ENCODE results near the gene TTC19. TPM values are rescaled to one million over a fixed set of nuclear protein-coding genes. Genes with fewer than 3 reads are reported as not detected.

TTC19 gene
- total RNA-seq, 1 donor from 2014 or later, result 21.9 TPM

- no peak for FAIRE-seq
- DNase-seq (ENCODE audit: low read depth), result no peak
- peaks cover 56% of the 10 kb centered on the region for H3K79me2 ChIP-seq (ENCODE audit: insufficient read depth, low read length)
- H3K36me3 Mint-ChIP-seq (ENCODE audit: low read depth, unreplicated experiment), result no peaks in the 10 kb centered on the region
- no peaks in the 10 kb centered on the region for H3K9me3 ChIP-seq (ENCODE audit: insufficient read depth, low read depth, low read length)
- no peaks in the 10 kb centered on the region for H3K36me3 ChIP-seq (ENCODE audit: insufficient read depth, low read length)
- peaks cover 11% of the 10 kb centered on the region for H4K20me1 ChIP-seq (ENCODE audit: insufficient read depth, low read length)
- peaks cover 5% of the 10 kb centered on the region for H3K27me3 Mint-ChIP-seq (ENCODE audit: low read depth, unreplicated experiment)
- no peak overlapping the region for H3K4me3 Mint-ChIP-seq (ENCODE audit: unreplicated experiment)
- no peak for TF ChIP-seq EZH2 (IDR thresholded peaks at IDR 0.05; ENCODE audit: insufficient read depth, low read length)
- TF ChIP-seq CTCF (IDR thresholded peaks at IDR 0.05; ENCODE audit: insufficient read depth, low read depth, low read length), result no peak
- H3K27me3 ChIP-seq (ENCODE audit: insufficient read depth, low read length), result no peaks in the 10 kb centered on the region
- peak overlapping the region; percentile 9 for H3K4me2 ChIP-seq (ENCODE audit: low read length)
- no peak overlapping the region for H2AFZ ChIP-seq (ENCODE audit: low read depth, low read length)
- H3K9ac ChIP-seq (ENCODE audit: low read length), result no peak overlapping the region
- H3K4me1 Mint-ChIP-seq (ENCODE audit: low read depth, unreplicated experiment), result peaks cover 22% of the 10 kb centered on the region
- peaks cover 2% of the 10 kb centered on the region for H3K9me3 Mint-ChIP-seq (ENCODE audit: unreplicated experiment)
- H3K27ac ChIP-seq (ENCODE audit: low read depth, low read length), result no peak overlapping the region
- no peak overlapping the region for H3K27ac Mint-ChIP-seq (ENCODE audit: unreplicated experiment)
- H3K4me3 ChIP-seq (ENCODE audit: insufficient read depth, low read depth, low read length), result no peak overlapping the region
- H3K4me1 ChIP-seq (ENCODE audit: insufficient read depth, low read length), result peaks cover 40% of the 10 kb centered on the region
These were observed 43.7 kb upstream of the TTC19 start for GRCh38 chr17:15955793-15956541.

GRCh38 chr17:15957206-15957605 is 42.4 kb upstream of the TTC19 start:
- H3K9me3 ChIP-seq (ENCODE audit: insufficient read depth, low read depth, low read length), result no peaks in the 10 kb centered on the region
- H2AFZ ChIP-seq (ENCODE audit: low read depth, low read length), result no peak overlapping the region
- H3K4me3 ChIP-seq (ENCODE audit: insufficient read depth, low read depth, low read length), result no peak overlapping the region
- peaks cover 2% of the 10 kb centered on the region for H3K9me3 Mint-ChIP-seq (ENCODE audit: unreplicated experiment)
- no peak for FAIRE-seq
- H3K27me3 ChIP-seq (ENCODE audit: insufficient read depth, low read length), result no peaks in the 10 kb centered on the region
- H3K27ac Mint-ChIP-seq (ENCODE audit: unreplicated experiment), result peak overlapping the region; percentile 1
- H3K4me2 ChIP-seq (ENCODE audit: low read length), result no peak overlapping the region
- H3K27me3 Mint-ChIP-seq (ENCODE audit: low read depth, unreplicated experiment), result peaks cover 2% of the 10 kb centered on the region
- peaks cover 1% of the 10 kb centered on the region for H4K20me1 ChIP-seq (ENCODE audit: insufficient read depth, low read length)
- no peak overlapping the region for H3K9ac ChIP-seq (ENCODE audit: low read length)
- H3K36me3 Mint-ChIP-seq (ENCODE audit: low read depth, unreplicated experiment), result no peaks in the 10 kb centered on the region
- peaks cover 40% of the 10 kb centered on the region for H3K4me1 ChIP-seq (ENCODE audit: insufficient read depth, low read length)
- peaks cover 22% of the 10 kb centered on the region for H3K4me1 Mint-ChIP-seq (ENCODE audit: low read depth, unreplicated experiment)
- TF ChIP-seq EZH2 (IDR thresholded peaks at IDR 0.05; ENCODE audit: insufficient read depth, low read length), result no peak
- no peak for TF ChIP-seq CTCF (IDR thresholded peaks at IDR 0.05; ENCODE audit: insufficient read depth, low read depth, low read length)
- H3K79me2 ChIP-seq (ENCODE audit: insufficient read depth, low read length), result peaks cover 53% of the 10 kb centered on the region
- no peak for DNase-seq (ENCODE audit: low read depth)
- no peak overlapping the region for H3K4me3 Mint-ChIP-seq (ENCODE audit: unreplicated experiment)
- H3K27ac ChIP-seq (ENCODE audit: low read depth, low read length), result peak overlapping the region; percentile 7
- H3K36me3 ChIP-seq (ENCODE audit: insufficient read depth, low read length), result no peaks in the 10 kb centered on the region
